ENCODE measurements around the gene CC2D2A. TPM values are rescaled to one million over a fixed set of nuclear protein-coding genes. Genes with fewer than 3 reads are reported as not detected.

CC2D2A gene
- total RNA-seq, 1 experiment from 2014 or later: 13.0 TPM

GRCh38 chr4:15458616-15459015 lies 11.1 kb upstream of the CC2D2A start:
- ChIA-PET CTCF (interaction anchor here (1.8 kb wide), 1 partner anchor 227 kb away, joined by 4 read pairs; no protein-coding TSS in a partner anchor), POLR2A (no interaction called here), RAD21 (ENCODE audit: low non-redundant PET in 1 of 2, low total read pairs in 2 of 2, uncharacterized antibody in 2 of 2, unreplicated experiment in 2 of 2) (no interaction called here)
- ATAC-seq (no peak), DNase-seq (ENCODE audit: low read depth, low spot score) (no peak)
- Histone ChIP-seq H3K4me1 (ENCODE audit: control insufficient read depth in 1 of 2, insufficient read depth in 2 of 2, low read length in 2 of 2) (no peaks in the 10 kb centered on the region), H3K9ac (ENCODE audit: low read length) (no peak overlapping the region), H3K9me2 (ENCODE audit: insufficient read depth) (no peaks in the 10 kb centered on the region), H3K27me3 (ENCODE audit: insufficient read depth, low read length) (peaks cover 17% of the 10 kb centered on the region; the same call in 1 of the 2 replicates), H3K36me3 (ENCODE audit: control insufficient read depth in 1 of 2, insufficient read depth in 2 of 2, low read length in 2 of 2) (no peaks in the 10 kb centered on the region), H4K20me1 (ENCODE audit: insufficient read depth) (no peaks in the 10 kb centered on the region), H3K9me3 (ENCODE audit: control insufficient read depth in 1 of 2, insufficient read depth in 1 of 2, low read depth in 1 of 2, low read length in 2 of 2) (no peaks in the 10 kb centered on the region), H3K27ac (ENCODE audit: low read depth, low read length) (no peak overlapping the region), H3K4me3 (replicated peaks in 1 of 2; ENCODE audit: low read depth in 1 of 2, low read length in 2 of 2) (no peak overlapping the region), H2AFZ (ENCODE audit: low read depth, low read length, poor library complexity, severe bottlenecking) (no peak overlapping the region), H3K79me2 (ENCODE audit: insufficient read depth, low read length) (no peaks in the 10 kb centered on the region), H3K4me2 (ENCODE audit: low read length) (no peak overlapping the region)
- intact Hi-C loops (cut with micrococcal nuclease): no loop called here
- BruUV-seq (replicated peaks): no TSS peak
- TF ChIP-seq ZNF274 (IDR thresholded peaks at IDR 0.05; ENCODE audit: low read depth, low read length): no peak

- Histone ChIP-seq H3K9ac (ENCODE audit: low read length) (no peak overlapping the region), H3K4me3 (replicated peaks in 1 of 2; ENCODE audit: low read depth in 1 of 2, low read length in 2 of 2) (no peak overlapping the region), H3K4me2 (ENCODE audit: low read length) (no peak overlapping the region), H3K9me2 (ENCODE audit: insufficient read depth) (no peaks in the 10 kb centered on the region), H3K9me3 (ENCODE audit: control insufficient read depth in 1 of 2, insufficient read depth in 1 of 2, low read depth in 1 of 2, low read length in 2 of 2) (no peaks in the 10 kb centered on the region), H3K27me3 (ENCODE audit: insufficient read depth, low read length) (peaks cover 17% of the 10 kb centered on the region; the same call in 1 of the 2 replicates), H2AFZ (ENCODE audit: low read depth, low read length, poor library complexity, severe bottlenecking) (no peak overlapping the region), H3K27ac (ENCODE audit: low read depth, low read length) (no peak overlapping the region), H4K20me1 (ENCODE audit: insufficient read depth) (no peaks in the 10 kb centered on the region), H3K79me2 (ENCODE audit: insufficient read depth, low read length) (no peaks in the 10 kb centered on the region), H3K36me3 (ENCODE audit: control insufficient read depth in 1 of 2, insufficient read depth in 2 of 2, low read length in 2 of 2) (no peaks in the 10 kb centered on the region), H3K4me1 (ENCODE audit: control insufficient read depth in 1 of 2, insufficient read depth in 2 of 2, low read length in 2 of 2) (no peaks in the 10 kb centered on the region)
- RAD21 ChIA-PET (ENCODE audit: low non-redundant PET in 1 of 2, low total read pairs in 2 of 2, uncharacterized antibody in 2 of 2, unreplicated experiment in 2 of 2): no interaction called here
- no peak for TF ChIP-seq MAX (IDR thresholded peaks at IDR 0.05)
- TF ChIP-seq ZFX (IDR thresholded peaks at IDR 0.05): no peak
- TF ChIP-seq YY1 (IDR thresholded peaks at IDR 0.05; ENCODE audit: extremely low read depth, insufficient replicate concordance, low read depth, low read length): no peak
- BruUV-seq (replicated peaks): no TSS peak
- intact Hi-C loops (cut with micrococcal nuclease): no loop called here
- DNase-seq (ENCODE audit: low read depth, low spot score) (no peak), ATAC-seq (no peak)
- CTCF ChIA-PET: no interaction called here
- POLR2A ChIA-PET: no interaction called here
These were observed 10.0 kb upstream of the CC2D2A start for GRCh38 chr4:15459706-15460105.
